Adipose tissue (tissue), 3 donors: Measurements from ENCODE around the gene ABCC10. TPM values are rescaled to one million over a fixed set of nuclear protein-coding genes. Genes with fewer than 3 reads are reported as not detected.
"Not testable (repeated sequence)": the region's sequence is repeated elsewhere in the genome, so short reads cannot be mapped to it uniquely, and the experiment has no call there.

Experiments used
- H3K27ac ChIP-seq: one replicate; pipeline ENCODE4 v1.5.1; 2013; ENCODE audit warnings: low read depth, low read length
- WGBS, 3 donors: extraction: QIAGEN DNeasy Blood & Tissue Kit; methylation state at CpG; one replicate each; pipeline ENCODE4 v1.1.7; 2013; 5-methylcytosine and 5-hydroxymethylcytosine counted together
- polyA plus RNA-seq, 3 donors: library from polyadenylated mRNA; stranded (reverse); fragments of 200-250 nt; gene quantifications; one replicate each; pipeline ENCODE4 v1.2.3, GENCODE V29; 2013
- donor health status: healthy with polysubstance abuse.
- donor health status: Bipolar disorder and iron deficiency.
- donor health status: healthy.

Gene ABCC10
- polyA plus RNA-seq, result 10 to 100 TPM in 2 of 3 donors, 1 to 10 TPM in 1; 8.2 to 13.7 (median 11.7) TPM

DNA sequence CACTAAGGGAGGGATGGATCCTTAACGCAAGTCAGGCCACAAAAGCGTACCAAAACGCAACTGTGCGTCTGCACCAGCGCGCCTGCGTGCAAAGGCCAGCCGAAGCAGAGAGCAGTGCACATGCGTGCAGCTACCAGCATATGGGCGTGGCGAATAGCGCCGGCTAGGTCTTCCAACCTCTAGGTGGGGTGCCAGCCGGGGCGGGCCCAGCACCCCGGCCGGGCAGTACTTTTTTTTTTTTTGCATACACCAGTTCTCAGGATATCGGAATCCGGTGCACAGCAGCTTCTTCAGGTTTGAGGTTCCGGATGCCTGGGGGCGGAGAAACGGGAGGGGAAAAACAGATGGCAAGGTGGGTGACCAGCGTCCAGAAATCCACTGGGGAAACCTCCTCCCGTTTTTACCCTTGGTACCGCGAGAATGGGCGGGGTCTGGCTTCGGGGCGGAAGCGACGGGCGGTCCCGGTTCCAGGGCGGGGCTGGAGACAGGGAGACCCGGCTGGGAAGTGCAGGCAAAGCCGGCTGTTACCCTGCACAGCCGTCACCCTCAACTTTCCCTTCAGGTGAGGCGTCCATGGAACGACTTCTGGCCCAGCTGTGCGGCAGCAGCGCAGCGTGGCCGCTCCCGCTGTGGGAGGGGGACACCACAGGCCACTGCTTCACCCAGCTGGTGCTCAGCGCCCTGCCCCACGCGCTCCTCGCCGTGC is at the start of gene ABCC10:
ABCC10 (plus strand) TSS at position 136 of the 706 bp plus-strand sequence; CDS start at position 574, 438 bp downstream.
- H3K27ac ChIP-seq, result no peak within 1 kb of the TSS
- 0% methylated on average over 43 to 49 of the region's 49 CpGs for WGBS, 3 donors

DNA sequence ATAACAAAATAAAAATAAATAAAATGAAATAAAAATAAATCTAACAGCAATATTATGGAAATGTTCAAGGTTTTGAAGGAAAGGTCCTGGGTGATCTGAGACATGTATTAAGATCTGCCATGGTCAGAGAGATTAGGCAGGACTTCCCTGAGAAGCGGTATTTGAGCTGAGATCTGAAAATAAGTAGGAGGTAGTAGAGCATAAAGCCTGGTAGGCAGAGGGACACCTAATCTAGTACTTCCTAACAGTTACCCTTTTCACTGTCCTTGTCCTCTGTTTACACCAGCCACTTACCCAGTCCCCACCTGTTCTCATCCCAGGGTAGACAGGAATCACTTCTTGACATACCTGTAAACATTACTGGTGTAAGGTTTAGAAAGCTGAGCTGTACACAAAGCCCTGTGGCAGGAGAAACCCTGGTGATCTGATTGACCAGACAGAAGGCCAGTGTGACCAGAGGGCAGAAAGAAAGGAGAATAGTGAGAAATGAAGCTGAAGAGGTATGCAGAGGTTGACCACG is 49.6 kb upstream of the ABCC10 start:
- WGBS, 3 donors, result 45 to 88% (median 85%) methylated on average over 2 of the region's 2 CpGs
- no peak overlapping the region for H3K27ac ChIP-seq

DNA sequence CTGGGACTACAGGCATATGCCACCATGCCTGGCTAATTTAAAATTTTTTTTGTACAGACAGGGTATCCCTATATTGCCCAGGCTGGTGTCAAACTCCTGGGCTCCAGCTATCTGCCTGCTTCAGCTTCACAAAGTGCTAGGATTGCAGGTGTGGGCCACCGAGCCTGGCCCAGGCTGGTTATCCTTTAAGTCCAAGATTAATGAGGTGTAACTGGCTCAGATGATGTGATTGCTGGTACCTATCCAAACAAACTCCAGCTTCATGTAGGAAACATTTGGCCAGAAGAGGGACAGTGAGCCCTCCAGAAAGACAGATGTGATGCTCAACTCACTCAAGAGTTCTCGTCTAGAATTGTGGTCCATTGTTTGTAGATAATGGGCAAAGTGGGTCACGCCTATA is 48.7 kb upstream of the ABCC10 start:
- WGBS, 3 donors, result 70 to 76% (median 72%) methylated on average over 3 of the region's 3 CpGs

GRCh38 chr6:43380858-43381257 is 46.5 kb upstream of the ABCC10 start:
- WGBS, 3 donors, result 92% methylated on average over 9 of the region's 9 CpGs
- H3K27ac ChIP-seq, result not testable (repeated sequence)

More for the DNA sequence above, 48.7 kb upstream of the ABCC10 start:
- H3K27ac ChIP-seq, result no peak overlapping the region

- 67 to 80% (median 71%) methylated on average over 6 of the region's 6 CpGs for WGBS, 3 donors
- no peak overlapping the region for H3K27ac ChIP-seq
Observed at GRCh38 chr6:43383021-43383667, 44.2 kb upstream of the ABCC10 start.

GRCh38 chr6:43386492-43386891 is 40.8 kb upstream of the ABCC10 start:
- H3K27ac ChIP-seq, result no peak overlapping the region
- WGBS, 3 donors, result 29 to 57% (median 40%) methylated on average over 1 of the region's 1 CpG

- WGBS, 3 donors, result 85 to 89% (median 89%) methylated on average over 6 of the region's 6 CpGs
- H3K27ac ChIP-seq, result no peak overlapping the region
Observed at GRCh38 chr6:43389730-43390295, 37.5 kb upstream of the ABCC10 start.

DNA sequence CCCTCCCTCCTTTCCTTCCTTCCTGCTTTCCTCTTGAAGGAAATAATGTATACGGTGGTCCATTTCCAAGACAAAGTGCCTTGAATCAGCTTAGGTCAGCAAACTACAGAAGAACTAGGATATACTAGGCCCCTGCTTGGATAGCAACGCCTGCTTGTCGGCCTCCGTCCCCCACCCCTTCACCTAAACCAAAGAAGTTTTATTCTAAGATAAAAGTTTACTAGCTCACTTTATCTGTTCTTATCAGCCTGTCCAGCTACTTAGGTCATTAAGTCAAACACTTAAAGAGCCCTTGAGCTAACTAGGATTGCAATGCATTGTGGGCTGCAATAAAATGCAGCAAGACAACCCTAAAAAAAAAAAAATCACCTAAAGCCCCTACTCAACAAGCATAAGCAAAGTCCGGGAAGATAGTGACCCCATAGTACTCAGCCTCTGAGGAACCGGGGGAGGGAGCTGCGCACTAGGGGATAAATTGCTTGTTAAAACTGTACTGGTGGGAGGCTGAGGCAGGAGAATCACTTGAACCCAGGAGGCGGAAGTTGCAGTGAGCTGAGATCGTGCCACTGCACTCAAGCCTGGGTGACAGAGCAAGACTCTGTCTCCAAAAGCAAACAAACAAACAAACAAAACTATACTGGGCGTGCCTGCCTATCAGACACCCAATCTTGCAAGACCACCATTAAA is 36.4 kb upstream of the ABCC10 start:
- not testable (repeated sequence) for H3K27ac ChIP-seq
- 66 to 78% (median 71%) methylated on average over 10 of the region's 10 CpGs for WGBS, 3 donors

DNA sequence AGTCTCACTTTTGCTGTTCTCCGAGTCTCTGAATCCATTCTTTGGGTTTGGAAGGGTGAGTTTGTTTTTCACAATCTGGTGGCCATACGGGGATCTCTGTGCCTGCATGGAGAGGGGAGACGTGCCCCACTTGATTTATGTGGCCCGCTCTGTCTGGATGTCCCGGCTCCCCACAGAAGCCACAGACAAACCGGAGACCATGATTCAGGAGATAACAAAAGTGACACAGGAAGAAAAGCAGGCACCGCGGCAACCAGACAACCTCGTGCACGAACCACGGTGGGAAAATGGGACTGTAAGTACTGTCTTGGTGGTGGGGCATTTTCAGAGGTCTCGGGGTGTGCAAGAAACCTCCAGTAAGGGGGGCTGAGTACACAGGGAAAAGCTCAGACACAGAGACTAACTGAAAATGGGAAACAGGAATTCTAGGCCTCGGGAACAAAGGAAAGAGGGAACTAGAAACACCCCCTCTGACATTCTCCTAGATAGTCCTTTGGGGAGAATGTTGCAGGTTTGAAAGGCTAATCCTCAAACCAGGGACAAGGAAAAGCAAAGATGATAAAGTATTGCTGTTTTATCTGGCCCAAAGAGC is 35.8 kb upstream of the ABCC10 start:
- no peak overlapping the region for H3K27ac ChIP-seq
- WGBS, 3 donors, result 38 to 76% (median 44%) methylated on average over 13 of the region's 13 CpGs

DNA sequence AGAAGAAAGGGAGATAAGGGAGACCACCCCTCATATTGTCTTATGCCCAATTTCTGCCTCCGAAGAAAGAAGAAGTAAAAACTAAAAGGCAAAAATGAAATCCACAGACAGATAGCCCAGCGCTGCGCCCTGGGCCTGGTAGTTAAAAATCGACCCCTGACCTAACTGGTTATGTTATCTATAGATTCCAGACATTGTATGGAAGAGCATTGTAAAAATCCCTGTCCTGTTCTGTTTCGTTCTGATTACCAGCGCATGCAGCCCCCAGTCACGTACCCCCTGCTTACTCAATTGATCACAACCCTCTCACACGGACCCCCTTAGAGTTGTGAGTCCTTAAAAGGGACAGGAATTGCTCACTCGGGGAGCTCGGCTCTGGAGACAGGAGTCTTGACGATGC is 34.2 kb upstream of the ABCC10 start:
- WGBS, 3 donors, result 47 to 60% (median 59%) methylated on average over 11 of the region's 11 CpGs
- not testable (repeated sequence) for H3K27ac ChIP-seq

DNA sequence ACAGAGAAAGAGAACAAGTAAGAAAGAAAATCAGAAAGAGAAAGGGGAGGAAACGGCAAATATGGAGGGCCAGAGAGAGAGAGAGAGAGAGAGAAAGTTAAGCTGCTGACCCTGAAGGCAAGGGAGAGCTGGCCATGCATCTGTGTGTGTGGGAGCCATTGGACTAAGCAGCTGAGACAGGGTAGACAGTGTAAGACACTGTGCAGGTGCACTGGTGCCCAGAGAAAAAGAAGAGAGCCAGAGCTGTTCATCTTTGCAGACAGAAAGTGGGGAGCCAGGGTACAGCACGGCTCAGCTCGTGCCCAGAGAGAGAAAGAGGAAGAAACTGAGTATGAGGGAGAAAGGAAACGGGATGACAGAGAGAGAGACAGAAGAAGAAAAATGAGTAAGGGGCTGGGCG is 33.7 kb upstream of the ABCC10 start:
- no peak overlapping the region for H3K27ac ChIP-seq
- 31 to 60% (median 47%) methylated on average over 5 of the region's 5 CpGs for WGBS, 3 donors

- WGBS, 3 donors, result 89 to 97% (median 94%) methylated on average over 4 of the region's 4 CpGs
- H3K27ac ChIP-seq, result no peak overlapping the region
Observed at GRCh38 chr6:43394982-43395381, 32.4 kb upstream of the ABCC10 start.

- no peak overlapping the region for H3K27ac ChIP-seq
- WGBS, 3 donors, result 60 to 77% (median 64%) methylated on average over 4 of the region's 4 CpGs
Observed at GRCh38 chr6:43395776-43396175, 31.6 kb upstream of the ABCC10 start.

- WGBS, 3 donors, result 35 to 94% (median 78%) methylated on average over 6 of the region's 6 CpGs
- no peak overlapping the region for H3K27ac ChIP-seq
Observed at GRCh38 chr6:43396408-43397149, 30.8 kb upstream of the ABCC10 start.

DNA sequence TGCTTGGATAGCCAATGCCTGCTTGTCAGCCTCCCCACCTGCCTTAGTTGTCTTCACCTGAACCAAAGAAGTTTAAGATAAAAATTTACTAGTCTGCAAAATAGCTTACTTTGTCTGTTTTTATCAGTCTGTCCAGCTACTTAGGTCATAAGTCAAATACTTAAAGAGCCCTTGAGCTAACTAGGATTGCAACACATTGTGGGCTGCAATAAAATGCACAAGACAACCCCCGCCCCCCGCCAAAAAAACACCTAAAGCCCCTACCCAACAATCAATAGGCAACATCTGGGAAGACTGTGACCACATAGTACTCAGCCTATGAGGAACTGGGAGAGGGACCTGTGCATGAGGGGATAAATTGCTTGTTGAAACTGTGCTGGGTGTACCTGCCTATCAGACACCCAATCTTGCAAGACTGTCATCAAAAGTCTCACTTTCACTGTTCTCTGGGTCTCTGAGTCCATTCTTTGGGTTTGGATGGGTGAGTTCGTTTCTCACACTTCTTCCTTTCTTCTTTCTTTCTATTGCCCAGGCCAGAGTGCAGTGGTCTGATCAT is 27.3 kb upstream of the ABCC10 start:
- H3K27ac ChIP-seq, result no peak overlapping the region
- 66 to 81% (median 67%) methylated on average over 3 of the region's 3 CpGs for WGBS, 3 donors

GRCh38 chr6:43401730-43402129 is 25.6 kb upstream of the ABCC10 start:
- H3K27ac ChIP-seq, result no peak overlapping the region
- 85 to 88% (median 87%) methylated on average over 3 of the region's 3 CpGs for WGBS, 3 donors

DNA sequence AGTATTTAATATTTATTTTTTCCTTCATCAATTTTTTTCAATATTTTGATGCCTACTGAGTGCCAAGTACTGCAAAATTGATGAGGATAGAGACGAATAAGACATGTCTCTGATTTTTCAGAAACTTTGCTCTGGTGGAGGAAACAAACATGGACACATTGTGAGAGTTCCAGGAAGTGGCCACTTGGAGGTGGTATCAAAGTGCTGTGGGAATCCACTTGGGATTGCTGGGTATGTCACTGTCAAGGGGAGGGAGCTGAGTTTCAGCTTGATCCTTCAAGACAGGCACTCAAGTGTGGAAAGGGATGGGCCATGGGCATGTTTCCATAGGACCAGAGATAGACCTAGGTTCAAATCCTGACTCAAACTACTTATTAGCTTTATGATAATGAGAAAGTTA is 24.5 kb upstream of the ABCC10 start:
- 68 to 82% (median 71%) methylated on average over 1 of the region's 1 CpG for WGBS, 3 donors

GRCh38 chr6:43405354-43405753 is 22.0 kb upstream of the ABCC10 start:
- 31 to 49% (median 36%) methylated on average over 3 of the region's 3 CpGs for WGBS, 3 donors
- H3K27ac ChIP-seq, result no peak overlapping the region

More for the DNA sequence above, 24.5 kb upstream of the ABCC10 start:
- H3K27ac ChIP-seq, result no peak overlapping the region
